SK-N-SH (cell line): ENCODE data around the gene TMEM72. TPM values are rescaled to one million over a fixed set of nuclear protein-coding genes. Genes with fewer than 3 reads are reported as not detected.

Experiments used
- CTCF ChIA-PET: fragments of 300-600, 350-600 bp; formaldehyde crosslinking; extraction: SDS; loops from one replicate; lab custom pipeline; 2021; lab: Yijun Ruan, JAX
- POLR2A ChIA-PET: fragments of 350-600 bp; sonication (Branson Sonifier 250); formaldehyde crosslinking; extraction: SDS; loops from one replicate; lab custom pipeline; 2020; ENCODE audit warnings: antibody characterized with exemption, inconsistent platforms; lab: Yijun Ruan, JAX
- DNase-seq: peaks from one replicate; pipeline ENCODE4 v3.0.0; 2012
- H2AFZ ChIP-seq: fragments of 200-600 bp; sonication (generic); 2 replicates; pipeline ENCODE4 v1.8.1; 2016; ENCODE audit warnings: antibody characterized with exemption, mild to moderate bottlenecking, low read depth
- H3F3A ChIP-seq: fragments of 200-600 bp; sonication (generic); replicated peaks from 2 replicates; pipeline ENCODE3; 2016; ENCODE audit warnings: antibody characterized with exemption, mild to moderate bottlenecking; ENCODE audit not compliant: insufficient read depth
- H3K27ac ChIP-seq, 2 experiments: fragments of 200-500 bp in 1 of 2; fragments of 200-600 bp in 1 of 2; sonication (Bioruptor generic) in 1 of 2; sonication (generic), shearing (Covaris generic) in 1 of 2; 2 replicates each; pipeline versions ENCODE4 v1.5.1 to v1.6.1; 2014 to 2016; ENCODE audit warnings: low read depth in 2 of 2, inconsistent platforms in 1 of 2, low read length in 1 of 2, mild to moderate bottlenecking in 1 of 2, mixed read lengths in 1 of 2
- H3K27me3 ChIP-seq: fragments of 200-600 bp; sonication (generic), shearing (Covaris generic); 2 replicates; pipeline ENCODE4 v1.6.1; 2016; ENCODE audit warnings: mixed run types; ENCODE audit not compliant: insufficient read depth
- H3K36me3 ChIP-seq, 2 experiments: fragments of 200-500 bp in 1 of 2; fragments of 200-600 bp in 1 of 2; sonication (Bioruptor generic) in 1 of 2; sonication (generic) in 1 of 2; replicated peaks in 1 of 2; 2 replicates each; pipeline versions ENCODE3 to v1.5.1; 2014 to 2016; ENCODE audit warnings: low read length in 1 of 2, mild to moderate bottlenecking in 1 of 2; ENCODE audit not compliant: insufficient read depth in 2 of 2, control insufficient read depth in 1 of 2
- H3K4me1 ChIP-seq, 2 experiments: fragments of 200-500 bp in 1 of 2; fragments of 200-600 bp in 1 of 2; sonication (Bioruptor generic) in 1 of 2; sonication (generic), shearing (Covaris generic) in 1 of 2; 2 replicates each; pipeline versions ENCODE4 v1.5.1 to v1.6.1; 2014 to 2016; ENCODE audit warnings: low read depth in 1 of 2, low read length in 1 of 2, mixed run types in 1 of 2; ENCODE audit not compliant: insufficient read depth in 2 of 2, control insufficient read depth in 1 of 2
- H3K4me2 ChIP-seq: fragments of 200-600 bp; sonication (generic), shearing (Covaris generic); 2 replicates; pipeline ENCODE4 v1.6.1; 2017; ENCODE audit warnings: mixed run types
- H3K4me3 ChIP-seq, 2 experiments: fragments of 200-500 bp in 1 of 2; fragments of 200-600 bp in 1 of 2; sonication (Bioruptor generic) in 1 of 2; sonication (generic), shearing (Covaris generic) in 1 of 2; 2 replicates each; pipeline versions ENCODE4 v1.5.1 to v1.8.1; 2014 to 2016; ENCODE audit warnings: low read depth in 2 of 2, inconsistent platforms in 1 of 2, low read length in 1 of 2, mild to moderate bottlenecking in 1 of 2, mixed read lengths in 1 of 2, moderate library complexity in 1 of 2
- H3K79me2 ChIP-seq: fragments of 200-600 bp; sonication (generic); 2 replicates; pipeline ENCODE4 v1.8.1; 2017; ENCODE audit warnings: mild to moderate bottlenecking; ENCODE audit not compliant: insufficient read depth
- H3K9ac ChIP-seq: fragments of 200-600 bp; sonication (generic); 2 replicates; pipeline ENCODE4 v1.6.1; 2017; ENCODE audit warnings: mixed run types
- H3K9me2 ChIP-seq: fragments of 200-600 bp; sonication (generic); 2 replicates; pipeline ENCODE4 v1.6.1; 2017; ENCODE audit warnings: mixed run types
- H3K9me3 ChIP-seq: fragments of 200-600 bp; sonication (generic); 2 replicates; pipeline ENCODE4 v1.6.1; 2017; ENCODE audit warnings: mixed run types, mild to moderate bottlenecking, moderate library complexity
- H4K20me1 ChIP-seq: fragments of 200-600 bp; sonication (generic); 2 replicates; pipeline ENCODE4 v1.6.1; 2017; ENCODE audit warnings: mild to moderate bottlenecking, mixed run types; ENCODE audit not compliant: insufficient read depth
- FOXM1 ChIP-seq: IDR thresholded peaks from 2 replicates; pipeline ENCODE4 v1.4.0; 2012; ENCODE audit warnings: low read depth, mild to moderate bottlenecking
- MXI1 ChIP-seq: IDR thresholded peaks from 2 replicates; pipeline ENCODE4 v1.6.1; 2012; ENCODE audit warnings: mild to moderate bottlenecking, low read depth, low read length, improper control_type of control experiment
- NRF1 ChIP-seq: IDR thresholded peaks from 2 replicates; pipeline ENCODE4 v1.6.1; 2012; ENCODE audit warnings: low read depth, mild to moderate bottlenecking, low read length
- SIN3A ChIP-seq: IDR thresholded peaks from 2 replicates; pipeline ENCODE4 v1.6.1; 2012; ENCODE audit warnings: low read depth, mild to moderate bottlenecking, low read length, moderate library complexity, borderline replicate concordance
- WGBS: methylation state at CpG from one replicate; pipeline ENCODE4 v1.1.6; 2017; ENCODE audit warnings: low lambda C conversion rate; 5-methylcytosine and 5-hydroxymethylcytosine counted together
- polyA plus RNA-seq, 3 experiments: library from polyadenylated mRNA; depleted of rRNA; stranded (reverse); fragments of >200 nt; gene quantifications; 2 replicates each; pipeline ENCODE4 v1.2.3, GENCODE V29; 2012
- TF ChIP-seq, protein P1 (sequence below): IDR thresholded peaks from 2 replicates; pipeline ENCODE4 v1.6.1; 2012; ENCODE audit warnings: mild to moderate bottlenecking, low read depth, low read length, moderate library complexity
- TF ChIP-seq, protein P2 (sequence below): IDR thresholded peaks from 2 replicates; pipeline ENCODE4; 2012

The TMEM72 gene
- polyA plus RNA-seq, 1 of the 3 experiments (the other 2 are of a cell fraction): not detected

DNA sequence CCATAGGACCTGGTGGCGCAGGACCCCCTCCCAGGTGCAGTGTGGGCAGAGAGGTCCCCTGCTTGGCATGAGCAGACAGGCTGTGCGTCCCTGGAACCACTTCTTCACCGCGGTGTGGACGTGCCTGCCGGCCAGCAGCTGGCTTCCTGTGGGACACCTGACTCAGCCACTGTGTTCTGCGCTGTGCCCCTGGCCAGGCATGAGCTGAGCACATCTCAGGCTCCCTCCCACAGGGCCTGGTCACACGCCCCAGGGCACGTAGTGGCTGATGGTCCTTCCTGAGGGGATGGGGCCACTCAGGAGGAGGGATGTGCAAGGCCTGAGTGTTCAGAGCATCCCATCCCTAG, 71.0 kb downstream of the TMEM72 start:
- peaks cover 8% of the 10 kb centered on the region for H3K79me2 ChIP-seq

DNA sequence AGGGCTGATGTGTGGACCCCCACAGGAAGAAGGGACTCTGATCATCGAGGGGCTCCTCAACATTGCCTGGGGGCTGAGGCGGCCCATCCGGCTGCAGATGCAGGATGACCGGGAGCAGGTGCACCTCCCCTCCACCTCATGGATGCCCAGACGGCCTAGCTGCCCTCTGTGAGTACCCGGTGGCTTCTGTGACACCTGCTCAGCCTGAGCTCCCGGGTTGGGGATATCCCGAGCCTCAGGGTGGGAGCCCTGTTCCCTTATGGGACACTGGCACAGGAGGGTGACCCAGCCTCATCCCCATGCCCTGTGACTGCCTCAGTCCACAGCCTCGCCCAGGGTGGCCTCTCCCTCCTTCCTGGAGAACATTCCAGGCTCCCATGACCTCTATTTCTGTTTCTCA, 71.4 kb downstream of the TMEM72 start:
- H3K4me3 ChIP-seq: no peak overlapping the region
- WGBS: 97% methylated on average over 4 of the region's 9 CpGs
- peak overlapping the region; percentile 24 for H3K4me2 ChIP-seq
- no peaks in the 10 kb centered on the region for H3K9me2 ChIP-seq
- H4K20me1 ChIP-seq: no peaks in the 10 kb centered on the region
- H3K79me2 ChIP-seq: peaks cover 6% of the 10 kb centered on the region
- H3K9ac ChIP-seq: peak overlapping the region; percentile 62
- POLR2A ChIA-PET: no interaction called here
- H3K27ac ChIP-seq: peak overlapping the region in 1 of 2 experiments; percentile 95; a peak in 2 of 4 replicates
- H3K36me3 ChIP-seq: no peaks in the 10 kb centered on the region
- no peak overlapping the region for H2AFZ ChIP-seq
- CTCF ChIA-PET: interaction anchor here (10.6 kb wide), 1 partner anchor 50 kb away, joined by 121 read pairs; no protein-coding TSS in a partner anchor
- H3K9me3 ChIP-seq: no peaks in the 10 kb centered on the region
- H3F3A ChIP-seq: peaks cover 20% of the 10 kb centered on the region
- peaks cover 26 to 51% of the 10 kb centered on the region in 2 experiments; a peak in 3 of 4 replicates for H3K4me1 ChIP-seq
- no peak for DNase-seq
- no peaks in the 10 kb centered on the region for H3K27me3 ChIP-seq
- no peak for TF ChIP-seq NRF1

More for the DNA sequence above, 71.0 kb downstream of the TMEM72 start:
- Histone ChIP-seq H3K4me1 (peaks cover 28 to 52% of the 10 kb centered on the region in 2 experiments; a peak in 3 of 4 replicates), H3K27ac (peak overlapping the region in 1 of 2 experiments; percentile 95; a peak in 3 of 4 replicates), H3K4me3 (no peak overlapping the region), H4K20me1 (no peaks in the 10 kb centered on the region), H2AFZ (peak overlapping the region; percentile 77; the same call in 1 of the 2 replicates), H3K9me2 (no peaks in the 10 kb centered on the region), H3K4me2 (peak overlapping the region; percentile 24), H3K9ac (peak overlapping the region; percentile 62), H3K36me3 (no peaks in the 10 kb centered on the region), H3K9me3 (no peaks in the 10 kb centered on the region), H3K27me3 (no peaks in the 10 kb centered on the region), H3F3A (peaks cover 20% of the 10 kb centered on the region)
- WGBS: 70% methylated on average over 5 of the region's 9 CpGs
- no peak for TF ChIP-seq SIN3A
- TF ChIP-seq, protein P1, sequence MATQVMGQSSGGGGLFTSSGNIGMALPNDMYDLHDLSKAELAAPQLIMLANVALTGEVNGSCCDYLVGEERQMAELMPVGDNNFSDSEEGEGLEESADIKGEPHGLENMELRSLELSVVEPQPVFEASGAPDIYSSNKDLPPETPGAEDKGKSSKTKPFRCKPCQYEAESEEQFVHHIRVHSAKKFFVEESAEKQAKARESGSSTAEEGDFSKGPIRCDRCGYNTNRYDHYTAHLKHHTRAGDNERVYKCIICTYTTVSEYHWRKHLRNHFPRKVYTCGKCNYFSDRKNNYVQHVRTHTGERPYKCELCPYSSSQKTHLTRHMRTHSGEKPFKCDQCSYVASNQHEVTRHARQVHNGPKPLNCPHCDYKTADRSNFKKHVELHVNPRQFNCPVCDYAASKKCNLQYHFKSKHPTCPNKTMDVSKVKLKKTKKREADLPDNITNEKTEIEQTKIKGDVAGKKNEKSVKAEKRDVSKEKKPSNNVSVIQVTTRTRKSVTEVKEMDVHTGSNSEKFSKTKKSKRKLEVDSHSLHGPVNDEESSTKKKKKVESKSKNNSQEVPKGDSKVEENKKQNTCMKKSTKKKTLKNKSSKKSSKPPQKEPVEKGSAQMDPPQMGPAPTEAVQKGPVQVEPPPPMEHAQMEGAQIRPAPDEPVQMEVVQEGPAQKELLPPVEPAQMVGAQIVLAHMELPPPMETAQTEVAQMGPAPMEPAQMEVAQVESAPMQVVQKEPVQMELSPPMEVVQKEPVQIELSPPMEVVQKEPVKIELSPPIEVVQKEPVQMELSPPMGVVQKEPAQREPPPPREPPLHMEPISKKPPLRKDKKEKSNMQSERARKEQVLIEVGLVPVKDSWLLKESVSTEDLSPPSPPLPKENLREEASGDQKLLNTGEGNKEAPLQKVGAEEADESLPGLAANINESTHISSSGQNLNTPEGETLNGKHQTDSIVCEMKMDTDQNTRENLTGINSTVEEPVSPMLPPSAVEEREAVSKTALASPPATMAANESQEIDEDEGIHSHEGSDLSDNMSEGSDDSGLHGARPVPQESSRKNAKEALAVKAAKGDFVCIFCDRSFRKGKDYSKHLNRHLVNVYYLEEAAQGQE: no peak
- TF ChIP-seq, protein P2, sequence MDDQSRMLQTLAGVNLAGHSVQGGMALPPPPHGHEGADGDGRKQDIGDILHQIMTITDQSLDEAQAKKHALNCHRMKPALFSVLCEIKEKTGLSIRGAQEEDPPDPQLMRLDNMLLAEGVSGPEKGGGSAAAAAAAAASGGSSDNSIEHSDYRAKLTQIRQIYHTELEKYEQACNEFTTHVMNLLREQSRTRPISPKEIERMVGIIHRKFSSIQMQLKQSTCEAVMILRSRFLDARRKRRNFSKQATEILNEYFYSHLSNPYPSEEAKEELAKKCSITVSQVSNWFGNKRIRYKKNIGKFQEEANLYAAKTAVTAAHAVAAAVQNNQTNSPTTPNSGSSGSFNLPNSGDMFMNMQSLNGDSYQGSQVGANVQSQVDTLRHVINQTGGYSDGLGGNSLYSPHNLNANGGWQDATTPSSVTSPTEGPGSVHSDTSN: no peak
- TF ChIP-seq FOXM1: no peak
- no peak for TF ChIP-seq NRF1
- TF ChIP-seq MXI1: no peak
- CTCF ChIA-PET: interaction anchor here (10.6 kb wide), 1 partner anchor 50 kb away, joined by 121 read pairs; no protein-coding TSS in a partner anchor
- DNase-seq: no peak
- POLR2A ChIA-PET: no interaction called here
